ES-I3 (cell line): Measurements from ENCODE around the gene RBBP5.

ENCODE experiments used
- H3K36me3 ChIP-seq: 2 replicates; pipeline ENCODE4 v1.6.1; 2013; ENCODE audit warnings: mild to moderate bottlenecking, low read length, control low read depth, moderate library complexity; ENCODE audit not compliant: insufficient read depth
- H3K4me1 ChIP-seq: 2 replicates; pipeline ENCODE4 v1.6.1; 2013; ENCODE audit warnings: mild to moderate bottlenecking, control low read depth, low read length; ENCODE audit not compliant: insufficient read depth
- H3K9ac ChIP-seq: 2 replicates; pipeline ENCODE4 v1.6.1; 2013; ENCODE audit warnings: low read depth, mild to moderate bottlenecking, low read length, moderate library complexity
- H3K9me3 ChIP-seq: 2 replicates; pipeline ENCODE4 v1.6.1; 2013; ENCODE audit warnings: mild to moderate bottlenecking, low read length, moderate library complexity; ENCODE audit not compliant: control insufficient read depth, insufficient read depth

The RBBP5 gene

DNA sequence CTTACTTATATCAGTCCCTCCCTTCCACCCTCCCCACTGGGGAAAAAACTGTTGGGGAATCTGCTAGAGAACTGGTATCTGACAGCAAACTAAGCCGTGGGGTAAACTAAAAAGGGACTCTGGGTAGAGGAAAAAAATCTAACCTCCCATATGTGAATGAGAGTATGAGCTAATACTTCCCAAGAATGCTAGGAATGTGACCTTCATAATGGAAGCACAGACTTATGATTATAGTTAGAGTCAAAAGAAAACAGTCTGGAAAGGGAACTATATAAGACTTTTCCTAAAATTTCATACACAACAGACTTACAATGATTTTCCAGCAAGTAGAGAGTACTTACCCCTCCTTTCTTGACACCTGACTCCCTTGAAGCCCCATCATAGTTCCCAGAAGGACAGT is 23.0 kb upstream of the RBBP5 start:
- no peaks in the 10 kb centered on the region for H3K9me3 ChIP-seq
- H3K4me1 ChIP-seq, result peaks cover 12% of the 10 kb centered on the region; the same call in 1 of the 2 replicates
- no peaks in the 10 kb centered on the region for H3K36me3 ChIP-seq
- no peak overlapping the region for H3K9ac ChIP-seq

DNA sequence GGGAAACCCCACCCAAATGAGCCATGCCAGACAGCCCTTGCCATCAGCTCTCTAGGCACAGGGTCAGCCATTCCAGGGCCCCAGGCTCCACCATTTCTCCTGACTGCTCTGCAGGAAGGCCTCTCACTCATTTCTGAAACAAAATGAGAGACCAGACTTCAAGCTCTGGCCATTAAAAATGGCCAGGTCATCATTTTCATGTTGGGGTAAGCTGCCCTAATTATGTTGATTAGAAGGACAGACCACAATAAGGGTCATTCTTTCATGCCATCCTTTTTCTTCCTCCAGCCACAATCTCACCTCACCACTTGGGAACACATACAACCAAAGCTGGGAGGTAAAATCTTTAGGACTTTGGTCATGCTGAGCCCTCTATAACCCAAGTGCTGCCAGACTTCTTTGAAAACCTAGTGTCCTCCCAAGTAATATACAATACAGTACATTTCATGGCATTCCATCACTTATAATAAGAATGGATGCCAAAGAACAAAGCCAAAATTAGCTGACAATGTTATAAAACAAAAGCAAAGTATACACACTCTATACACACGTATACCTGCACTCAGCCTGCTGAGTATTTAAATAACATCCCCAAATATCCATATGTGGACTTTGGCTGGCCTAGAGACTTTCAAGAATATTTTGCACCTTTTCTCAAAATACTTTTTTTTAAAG is 22.4 kb upstream of the RBBP5 start:
- Histone ChIP-seq H3K9me3 (no peaks in the 10 kb centered on the region), H3K4me1 (peaks cover 12% of the 10 kb centered on the region; the same call in 1 of the 2 replicates), H3K9ac (no peak overlapping the region), H3K36me3 (no peaks in the 10 kb centered on the region)

DNA sequence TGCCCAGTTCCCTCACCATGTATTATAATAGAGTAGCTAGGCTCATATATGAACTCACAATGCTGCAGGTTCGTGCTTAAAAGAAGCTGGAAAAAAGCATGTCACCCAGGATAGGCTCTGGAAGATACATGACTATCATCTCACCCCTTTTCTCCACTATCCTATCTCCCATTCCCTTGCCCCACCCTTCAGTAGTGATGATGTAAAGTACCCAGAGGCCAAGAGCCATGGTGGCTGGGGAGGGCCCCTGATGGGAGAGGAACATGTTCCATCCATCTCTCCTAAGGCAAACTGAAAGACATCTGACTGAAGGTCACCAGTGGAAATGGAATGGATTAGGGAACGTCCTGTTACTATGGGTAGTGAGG is 20.3 kb upstream of the RBBP5 start:
- Histone ChIP-seq H3K4me1 (peaks cover 12% of the 10 kb centered on the region; the same call in 1 of the 2 replicates), H3K9me3 (no peaks in the 10 kb centered on the region), H3K9ac (no peak overlapping the region), H3K36me3 (no peaks in the 10 kb centered on the region)

DNA sequence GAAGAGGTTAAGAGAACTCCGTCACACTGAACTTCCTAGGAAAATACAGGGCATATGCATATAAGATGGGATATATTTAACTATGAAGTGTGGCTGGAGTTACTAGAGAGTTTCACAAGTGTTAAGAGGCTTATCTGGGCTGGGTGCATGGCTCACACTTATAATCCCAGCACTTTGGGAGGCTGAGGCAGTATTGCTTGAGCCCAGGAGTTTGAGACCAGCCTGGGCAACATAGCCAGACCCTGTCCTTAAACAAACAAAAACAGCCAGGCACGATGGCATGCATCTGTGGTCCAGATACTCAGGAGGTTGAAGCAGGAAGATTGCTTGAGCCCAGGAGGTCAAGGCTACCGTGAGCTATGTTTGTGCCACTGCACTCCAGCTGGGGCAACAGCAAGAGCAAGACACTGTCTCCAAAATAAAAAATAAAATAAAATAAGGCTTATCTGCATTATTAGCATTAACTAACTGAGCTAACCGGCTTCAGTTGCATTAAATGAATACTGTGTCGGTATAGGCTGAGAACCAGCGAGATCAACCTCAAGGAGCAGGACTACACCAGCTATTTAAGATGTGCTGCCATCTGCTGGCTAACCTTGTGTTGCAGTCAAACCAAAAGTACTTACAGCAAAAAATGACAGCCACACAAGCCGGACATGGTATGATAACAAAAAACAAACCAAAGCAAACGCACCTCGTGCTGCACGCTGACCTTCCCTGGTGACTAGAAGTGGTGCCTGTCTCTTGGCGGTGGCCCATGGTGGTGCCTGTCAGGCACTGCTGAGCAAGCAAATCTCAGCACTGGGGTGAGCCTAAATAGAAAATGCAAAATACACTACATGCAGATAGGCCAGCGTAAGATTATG is 19.7 kb upstream of the RBBP5 start:
- Histone ChIP-seq H3K9ac (no peak overlapping the region), H3K36me3 (no peaks in the 10 kb centered on the region), H3K9me3 (no peaks in the 10 kb centered on the region), H3K4me1 (peaks cover 12% of the 10 kb centered on the region; the same call in 1 of the 2 replicates)

DNA sequence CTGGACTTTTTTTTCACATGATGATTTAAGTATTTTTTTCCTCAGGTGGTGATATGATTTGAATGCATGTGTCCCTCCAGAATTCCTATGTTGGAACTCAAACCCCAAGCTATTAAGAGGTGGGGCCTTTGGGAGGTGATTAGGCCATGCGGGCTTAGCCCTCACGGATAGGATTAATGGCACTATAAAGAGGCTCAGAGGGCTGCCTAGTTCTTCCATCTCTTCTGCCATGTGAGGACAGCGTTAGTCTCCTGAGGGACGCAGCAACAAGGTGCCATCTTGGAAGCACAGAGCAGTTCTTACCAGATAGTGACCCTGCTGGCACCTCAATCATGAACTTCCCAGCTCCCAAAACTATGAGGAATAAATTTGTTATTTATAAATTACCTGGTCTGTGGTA is 18.3 kb upstream of the RBBP5 start:
- no peak overlapping the region for H3K9ac ChIP-seq
- peaks cover 11% of the 10 kb centered on the region; the same call in 1 of the 2 replicates for H3K4me1 ChIP-seq
- H3K9me3 ChIP-seq, result no peaks in the 10 kb centered on the region
- no peaks in the 10 kb centered on the region for H3K36me3 ChIP-seq

DNA sequence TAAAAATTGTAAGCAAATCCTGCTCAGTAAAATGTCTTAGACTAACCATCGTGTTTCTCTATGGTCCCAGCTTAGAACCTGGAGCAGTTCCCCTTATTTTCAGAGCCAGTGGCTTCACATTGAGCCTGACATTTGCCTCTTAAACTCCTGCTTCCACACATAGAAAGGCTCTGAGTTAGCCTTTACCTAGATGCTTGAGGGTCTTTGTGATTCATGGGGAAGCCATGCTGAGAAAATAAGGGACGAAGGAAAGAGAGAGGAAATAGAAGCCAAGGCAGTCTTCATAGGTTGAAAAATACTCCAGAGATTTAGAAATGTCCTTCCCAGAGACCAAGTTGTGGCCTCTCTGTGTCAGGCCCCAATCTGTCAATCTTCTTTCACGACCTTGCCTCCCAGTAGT is 16.1 kb upstream of the RBBP5 start:
- Histone ChIP-seq H3K9ac (no peak overlapping the region), H3K4me1 (no peaks in the 10 kb centered on the region), H3K9me3 (no peaks in the 10 kb centered on the region), H3K36me3 (no peaks in the 10 kb centered on the region)

DNA sequence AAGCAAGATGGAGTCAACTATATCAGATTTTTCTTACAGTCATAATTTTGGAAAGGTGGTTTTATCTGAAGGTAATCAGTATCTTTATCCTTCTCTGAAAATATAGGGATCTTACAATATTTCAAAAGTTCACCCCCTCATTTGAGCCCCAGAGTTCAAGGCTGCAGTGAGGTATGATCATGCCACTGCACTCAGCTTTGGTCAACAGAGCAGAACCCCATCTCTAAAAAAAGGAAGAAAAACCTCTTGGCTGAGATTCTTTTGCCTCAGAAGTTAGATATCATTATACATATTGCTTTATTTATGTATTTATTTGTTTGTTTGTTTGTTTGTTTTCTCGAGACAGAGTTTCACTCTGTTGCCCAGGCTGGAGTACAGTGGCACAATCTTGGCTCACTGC is 11.5 kb upstream of the RBBP5 start:
- no peaks in the 10 kb centered on the region for H3K4me1 ChIP-seq
- no peaks in the 10 kb centered on the region for H3K9me3 ChIP-seq
- H3K9ac ChIP-seq, result no peak overlapping the region
- no peaks in the 10 kb centered on the region for H3K36me3 ChIP-seq

DNA sequence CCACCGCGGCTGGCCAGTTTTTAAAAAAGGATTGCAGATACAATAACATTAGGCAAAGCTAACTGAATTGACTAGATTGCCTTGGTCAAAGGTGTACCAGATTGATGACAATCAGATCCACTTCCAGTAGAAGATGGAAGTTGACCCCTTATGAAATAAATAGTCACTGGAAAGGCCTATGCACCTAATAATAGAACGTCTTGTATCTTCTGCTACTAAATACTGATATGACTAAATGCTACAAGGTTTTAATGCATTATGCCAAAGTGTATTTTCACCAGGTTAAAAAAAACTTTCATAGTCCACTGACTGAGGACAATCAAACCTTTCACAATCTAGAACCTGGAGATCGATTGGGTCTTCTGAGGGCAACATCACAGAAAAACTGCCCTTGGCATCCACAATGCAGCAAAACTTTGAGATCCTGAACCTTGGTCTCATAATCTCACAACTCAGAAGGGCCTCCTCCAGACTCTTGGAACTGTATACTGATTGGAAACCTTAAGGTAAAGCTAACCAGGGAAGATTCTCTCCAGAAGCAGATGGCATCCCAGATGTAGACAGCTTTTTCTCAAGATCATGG is 7.8 kb upstream of the RBBP5 start:
- H3K9me3 ChIP-seq, result no peaks in the 10 kb centered on the region
- no peak overlapping the region for H3K9ac ChIP-seq
- no peaks in the 10 kb centered on the region for H3K36me3 ChIP-seq
- no peaks in the 10 kb centered on the region for H3K4me1 ChIP-seq

DNA sequence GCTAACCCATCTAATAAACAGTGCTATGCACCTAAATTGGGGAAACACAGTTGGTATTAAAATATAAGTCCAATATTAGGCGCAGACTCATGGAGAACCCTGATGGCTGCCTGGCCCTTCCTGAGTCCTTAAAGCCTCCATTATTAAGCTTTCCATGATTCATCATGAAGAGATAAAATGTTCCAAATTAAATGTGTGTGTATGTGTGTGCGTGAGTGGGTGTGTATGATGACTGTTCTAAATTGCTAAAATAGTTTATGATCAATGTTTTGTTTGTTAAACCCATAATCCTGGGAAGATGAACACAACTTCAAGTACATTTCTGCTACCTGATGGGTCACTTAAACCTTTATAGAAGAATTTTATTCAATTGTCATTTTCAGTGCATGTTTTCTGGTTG is 6.3 kb upstream of the RBBP5 start:
- Histone ChIP-seq H3K9me3 (no peaks in the 10 kb centered on the region), H3K4me1 (no peaks in the 10 kb centered on the region), H3K9ac (no peak overlapping the region), H3K36me3 (no peaks in the 10 kb centered on the region)

DNA sequence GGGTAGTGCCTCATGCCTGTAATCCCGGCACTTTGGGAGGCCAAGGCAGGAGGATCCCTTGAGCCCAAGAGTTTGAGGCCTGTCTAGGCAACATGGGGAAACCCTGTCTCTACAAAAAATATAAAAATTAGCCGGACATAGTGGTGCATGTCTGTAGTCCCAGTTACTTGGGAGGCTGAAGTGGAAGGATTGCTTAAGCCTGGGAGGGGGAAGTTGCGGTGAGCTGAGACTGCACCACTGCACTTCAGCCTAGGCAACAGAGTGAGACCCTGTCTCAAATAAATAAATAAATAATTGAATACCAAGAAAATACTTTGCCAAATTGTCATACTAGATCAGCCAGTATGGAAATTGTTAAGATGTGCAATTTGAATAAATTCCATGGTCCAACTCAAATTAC is 5.9 kb upstream of the RBBP5 start:
- H3K9me3 ChIP-seq, result no peaks in the 10 kb centered on the region
- no peaks in the 10 kb centered on the region for H3K36me3 ChIP-seq
- no peak overlapping the region for H3K9ac ChIP-seq
- H3K4me1 ChIP-seq, result no peaks in the 10 kb centered on the region

DNA sequence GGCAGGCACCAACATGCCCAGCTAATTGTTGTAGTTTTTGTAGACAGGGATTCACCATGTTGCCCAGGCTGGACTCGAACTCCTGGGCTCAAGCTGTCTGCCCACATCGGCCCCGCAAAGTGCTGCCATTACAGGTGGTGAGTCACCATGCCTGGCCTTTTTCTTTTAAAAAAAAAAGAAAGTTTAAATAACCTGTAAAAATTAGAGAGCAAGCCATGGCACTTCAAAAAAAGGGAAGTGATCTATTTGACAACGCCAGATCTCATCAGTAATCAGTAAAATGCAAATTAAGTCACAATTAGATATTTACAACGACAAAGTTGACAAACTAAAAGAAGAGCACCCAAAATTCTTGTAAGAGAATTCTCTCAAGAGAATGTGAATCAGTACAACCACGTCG is 2.9 kb upstream of the RBBP5 start:
- no peaks in the 10 kb centered on the region for H3K36me3 ChIP-seq
- no peak overlapping the region for H3K9ac ChIP-seq
- H3K4me1 ChIP-seq, result peaks cover 3% of the 10 kb centered on the region; the same call in 1 of the 2 replicates
- no peaks in the 10 kb centered on the region for H3K9me3 ChIP-seq

DNA sequence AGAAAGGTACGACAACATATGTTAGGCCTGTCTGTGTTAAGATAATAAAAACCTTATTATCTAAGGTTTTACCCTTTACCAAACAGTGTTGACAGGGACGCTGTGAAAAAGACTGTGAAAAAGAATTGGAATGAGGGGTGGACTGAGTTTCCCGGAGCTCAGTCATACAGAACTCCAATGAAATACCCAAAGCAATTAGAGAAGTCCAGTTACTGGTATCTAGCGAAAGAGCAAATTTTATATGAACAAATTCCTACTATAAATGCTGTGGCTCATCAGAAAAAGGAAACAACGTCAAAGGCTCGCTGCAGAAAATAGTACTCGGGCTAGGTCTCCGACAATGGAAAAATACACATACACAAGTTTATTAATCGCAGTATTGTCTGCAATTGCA is 708 bp upstream of the RBBP5 start:
- Histone ChIP-seq H3K4me1 (peaks cover 3% of the 10 kb centered on the region; the same call in 1 of the 2 replicates), H3K36me3 (no peaks in the 10 kb centered on the region), H3K9me3 (no peaks in the 10 kb centered on the region), H3K9ac (peak overlapping the region; percentile 76)

DNA sequence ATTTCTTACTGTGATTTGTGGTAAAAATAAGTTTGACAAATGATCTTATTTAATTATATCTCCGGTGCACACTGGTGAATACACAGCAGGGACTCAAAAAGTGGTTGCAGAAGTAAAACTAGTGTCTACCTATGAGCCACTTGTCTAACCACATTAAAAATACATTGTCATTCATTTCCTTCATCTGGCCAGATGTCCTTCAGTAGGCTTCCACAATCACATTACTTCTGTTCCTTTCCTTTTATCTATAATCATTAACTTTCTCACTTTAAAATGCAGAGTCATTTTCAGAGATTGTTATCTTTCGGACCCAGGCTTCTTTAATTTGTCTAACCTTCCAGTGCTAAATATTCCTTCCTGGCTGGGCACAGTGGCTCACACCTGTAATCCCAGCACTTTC is 3.0 kb downstream of the RBBP5 start:
- Histone ChIP-seq H3K36me3 (peaks cover 2% of the 10 kb centered on the region; the same call in 1 of the 2 replicates), H3K9me3 (no peaks in the 10 kb centered on the region), H3K9ac (no peak overlapping the region), H3K4me1 (peaks cover 3% of the 10 kb centered on the region; the same call in 1 of the 2 replicates)

DNA sequence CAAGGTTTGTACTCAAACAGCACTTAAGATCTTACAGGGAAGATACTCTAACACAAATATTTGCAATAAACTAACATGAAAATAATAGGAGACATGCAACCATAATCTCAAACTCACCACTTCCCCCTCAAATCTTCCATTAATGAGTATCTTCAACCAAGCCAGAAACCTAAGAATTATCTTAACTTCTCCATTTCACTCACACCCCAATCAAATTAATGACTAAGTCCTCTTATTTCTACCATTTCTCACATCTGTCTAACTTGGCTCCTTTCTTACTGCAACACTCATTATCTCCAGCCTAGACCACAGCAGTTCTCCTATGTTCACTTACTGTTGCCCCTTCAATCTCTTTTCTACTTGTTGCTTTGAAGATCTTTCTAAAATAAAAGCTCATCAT is 10.4 kb downstream of the RBBP5 start:
- Histone ChIP-seq H3K9me3 (no peaks in the 10 kb centered on the region), H3K36me3 (peaks cover 2% of the 10 kb centered on the region; the same call in 1 of the 2 replicates), H3K9ac (no peak overlapping the region), H3K4me1 (no peaks in the 10 kb centered on the region)

DNA sequence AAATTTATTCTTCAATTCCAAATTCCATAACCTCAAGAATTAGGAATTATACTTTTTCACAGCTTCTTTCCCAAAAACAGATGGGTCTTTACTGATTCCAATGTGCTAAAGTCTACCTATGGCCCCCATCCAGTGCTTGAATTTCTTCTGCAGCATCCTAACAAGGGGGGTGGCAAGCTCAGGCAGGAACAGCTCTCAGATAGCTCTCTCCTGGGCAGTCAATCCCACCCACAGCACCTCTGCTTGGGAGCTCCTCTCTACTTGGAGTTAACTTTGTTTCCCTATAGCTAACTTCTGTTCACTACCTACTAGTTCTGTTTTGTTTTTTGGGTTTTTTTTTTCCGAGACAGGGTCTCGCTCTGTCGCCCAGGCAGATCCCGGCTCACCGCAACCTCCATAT is 12.1 kb downstream of the RBBP5 start:
- Histone ChIP-seq H3K36me3 (peaks cover 8% of the 10 kb centered on the region), H3K9ac (no peak overlapping the region), H3K4me1 (no peaks in the 10 kb centered on the region), H3K9me3 (no peaks in the 10 kb centered on the region)
